ES-I3 (cell line): Measurements from ENCODE around the gene PPM1D.
"Not testable (repeated sequence)": the region's sequence is repeated elsewhere in the genome, so short reads cannot be mapped to it uniquely, and the experiment has no call there.

Source experiments
- H3K36me3 ChIP-seq: 2 replicates; pipeline ENCODE4 v1.6.1; 2013; ENCODE audit warnings: mild to moderate bottlenecking, low read length, control low read depth, moderate library complexity; ENCODE audit not compliant: insufficient read depth
- H3K4me1 ChIP-seq: 2 replicates; pipeline ENCODE4 v1.6.1; 2013; ENCODE audit warnings: mild to moderate bottlenecking, control low read depth, low read length; ENCODE audit not compliant: insufficient read depth
- H3K9ac ChIP-seq: 2 replicates; pipeline ENCODE4 v1.6.1; 2013; ENCODE audit warnings: low read depth, mild to moderate bottlenecking, low read length, moderate library complexity
- H3K9me3 ChIP-seq: 2 replicates; pipeline ENCODE4 v1.6.1; 2013; ENCODE audit warnings: mild to moderate bottlenecking, low read length, moderate library complexity; ENCODE audit not compliant: control insufficient read depth, insufficient read depth

PPM1D gene

DNA sequence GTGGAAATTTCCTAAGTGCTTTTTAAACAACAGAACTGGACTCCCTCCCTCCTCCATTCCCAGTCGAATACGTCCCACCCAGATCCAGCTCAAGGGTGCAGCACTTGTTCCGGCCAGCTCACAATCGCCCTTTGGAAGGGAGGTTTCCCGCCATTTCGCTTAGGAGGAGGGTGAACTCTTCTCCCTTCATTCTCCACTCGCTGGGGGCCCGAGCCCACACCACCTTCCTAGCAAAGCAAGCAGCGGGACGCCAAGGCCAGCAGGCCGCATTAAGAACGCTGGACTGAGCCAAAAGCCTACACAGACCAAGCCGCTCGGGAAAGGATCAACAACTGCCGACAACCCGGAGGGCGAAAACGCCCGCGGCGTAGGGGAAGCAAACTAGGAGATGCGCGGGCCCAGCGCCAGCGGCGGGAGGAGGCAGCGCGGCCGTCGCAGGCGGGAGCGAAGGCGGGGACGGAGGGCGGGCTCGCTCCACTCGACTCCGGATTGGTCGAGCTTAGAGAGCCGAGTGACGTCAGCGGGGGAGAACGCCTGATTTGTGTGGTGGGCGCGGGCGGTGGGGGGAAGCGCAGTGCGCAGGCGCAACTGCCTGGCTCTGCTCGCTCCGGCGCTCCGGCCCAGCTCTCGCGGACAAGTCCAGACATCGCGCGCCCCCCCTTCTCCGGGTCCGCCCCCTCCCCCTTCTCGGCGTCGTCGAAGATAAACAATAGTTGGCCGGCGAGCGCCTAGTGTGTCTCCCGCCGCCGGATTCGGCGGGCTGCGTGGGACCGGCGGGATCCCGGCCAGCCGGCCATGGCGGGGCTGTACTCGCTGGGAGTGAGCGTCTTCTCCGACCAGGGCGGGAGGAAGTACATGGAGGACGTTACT, at the start of gene PPM1D:
TSS of gene PPM1D (plus strand) at position 574 of the 870 bp plus-strand sequence. CDS start at position 796, 222 bp downstream.
- Histone ChIP-seq H3K4me1 (no peaks in the 10 kb centered on the region), H3K9me3 (no peaks in the 10 kb centered on the region), H3K36me3 (no peaks in the 10 kb centered on the region), H3K9ac (peak within 1 kb of the TSS; percentile 69)

DNA sequence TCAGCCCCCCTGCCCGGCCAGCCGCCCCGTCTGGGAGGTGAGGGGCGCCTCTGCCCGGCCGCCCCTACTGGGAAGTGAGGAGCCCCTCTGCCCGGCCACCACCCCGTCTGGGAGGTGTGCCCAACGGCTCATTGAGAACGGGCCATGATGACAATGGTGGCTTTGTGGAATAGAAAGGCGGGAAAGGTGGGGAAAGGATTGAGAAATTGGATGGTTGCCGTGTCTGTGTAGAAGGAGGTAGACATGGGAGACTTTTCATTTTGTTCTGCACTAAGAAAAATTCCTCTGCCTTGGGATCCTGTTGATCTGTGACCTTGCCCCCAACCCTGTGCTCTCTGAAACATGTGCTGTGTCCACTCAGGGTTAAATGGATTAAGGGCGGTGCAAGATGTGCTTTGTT, 47.7 kb upstream of the PPM1D start:
- not testable (repeated sequence) for H3K36me3 ChIP-seq, H3K9ac ChIP-seq, H3K9me3 ChIP-seq, H3K4me1 ChIP-seq

DNA sequence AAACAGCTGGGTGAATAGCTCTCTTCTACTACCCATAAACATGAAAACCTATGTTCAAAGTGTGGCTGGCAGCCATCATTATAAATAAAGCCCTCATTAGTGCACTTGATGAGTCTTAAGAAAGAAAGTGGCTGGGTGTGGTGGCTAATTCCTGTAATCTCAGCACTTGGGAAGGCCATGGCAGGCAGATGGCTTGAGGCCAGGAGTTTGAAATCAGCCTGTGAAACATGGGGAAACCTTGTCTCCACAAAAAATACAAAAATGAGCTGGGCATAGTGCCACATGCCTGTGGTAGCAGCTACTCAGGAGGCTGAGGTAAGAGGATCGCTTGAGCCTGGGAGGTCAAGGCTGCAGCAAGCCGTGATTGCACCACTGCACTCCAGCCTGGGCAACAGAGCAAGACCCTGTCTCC, 45.6 kb upstream of the PPM1D start:
- H3K4me1 ChIP-seq, result no peaks in the 10 kb centered on the region
- H3K9me3 ChIP-seq, result peaks cover 25% of the 10 kb centered on the region
- no peaks in the 10 kb centered on the region for H3K36me3 ChIP-seq
- H3K9ac ChIP-seq, result no peak overlapping the region

DNA sequence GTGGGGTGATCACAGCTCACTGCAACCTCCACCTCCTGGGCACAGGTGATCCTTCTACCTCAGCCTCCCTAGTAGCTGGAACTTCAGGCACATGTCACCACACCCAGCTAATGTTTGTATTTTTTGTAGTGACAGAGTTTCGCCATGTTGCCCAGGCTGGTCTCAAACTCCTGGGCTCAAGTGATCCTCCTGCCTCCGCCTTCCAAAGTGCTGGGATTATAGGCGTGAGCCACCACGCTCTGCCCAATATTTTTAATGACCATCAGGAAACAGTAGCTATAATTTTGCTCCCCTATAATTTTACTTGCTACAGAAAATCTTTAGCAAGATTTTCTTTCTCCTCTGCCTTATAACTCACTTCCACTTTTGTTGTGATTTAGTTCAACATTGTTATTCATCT, 44.2 kb upstream of the PPM1D start:
- no peaks in the 10 kb centered on the region for H3K36me3 ChIP-seq
- peaks cover 22% of the 10 kb centered on the region for H3K9me3 ChIP-seq
- no peak overlapping the region for H3K9ac ChIP-seq
- no peaks in the 10 kb centered on the region for H3K4me1 ChIP-seq

DNA sequence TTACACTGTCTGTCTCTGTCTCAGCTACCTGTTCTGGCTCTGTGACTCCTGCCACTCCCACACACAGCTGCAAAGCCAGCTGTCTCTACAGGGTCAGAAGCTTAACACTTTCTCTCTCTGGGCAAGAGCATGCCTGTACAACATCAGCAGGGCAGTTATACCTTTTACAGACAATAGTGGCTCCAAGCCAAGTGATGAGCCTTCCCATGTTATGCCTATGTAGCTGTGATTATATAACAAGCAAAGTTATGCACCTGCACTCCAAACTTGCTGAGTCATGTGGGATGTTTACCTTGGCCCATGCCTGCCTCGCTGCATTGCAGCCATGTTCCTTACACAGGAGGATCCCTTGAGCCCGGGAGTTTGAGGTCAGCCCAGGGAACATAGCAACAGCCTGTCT, 42.2 kb upstream of the PPM1D start:
- no peaks in the 10 kb centered on the region for H3K36me3 ChIP-seq
- no peak overlapping the region for H3K9ac ChIP-seq
- no peaks in the 10 kb centered on the region for H3K4me1 ChIP-seq
- H3K9me3 ChIP-seq, result peaks cover 22% of the 10 kb centered on the region

DNA sequence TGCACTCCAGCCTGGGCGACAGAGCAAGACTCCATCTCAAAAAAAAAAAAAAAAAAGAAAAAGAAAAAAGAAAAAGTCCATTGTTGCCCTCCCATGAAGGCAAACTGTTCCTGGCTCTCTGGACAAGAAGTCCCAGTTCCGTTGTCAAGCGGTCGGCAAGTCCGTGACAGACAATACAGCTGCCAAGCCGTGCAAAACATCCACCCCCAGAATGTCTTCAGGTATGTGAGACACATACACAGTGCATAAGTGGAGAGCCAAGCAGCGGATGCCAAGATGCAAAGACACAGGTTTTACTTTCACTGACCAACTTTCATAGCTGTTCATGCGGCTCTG, 40.4 kb upstream of the PPM1D start:
- H3K4me1 ChIP-seq, result no peaks in the 10 kb centered on the region
- H3K9me3 ChIP-seq, result peaks cover 22% of the 10 kb centered on the region
- H3K36me3 ChIP-seq, result no peaks in the 10 kb centered on the region
- no peak overlapping the region for H3K9ac ChIP-seq

DNA sequence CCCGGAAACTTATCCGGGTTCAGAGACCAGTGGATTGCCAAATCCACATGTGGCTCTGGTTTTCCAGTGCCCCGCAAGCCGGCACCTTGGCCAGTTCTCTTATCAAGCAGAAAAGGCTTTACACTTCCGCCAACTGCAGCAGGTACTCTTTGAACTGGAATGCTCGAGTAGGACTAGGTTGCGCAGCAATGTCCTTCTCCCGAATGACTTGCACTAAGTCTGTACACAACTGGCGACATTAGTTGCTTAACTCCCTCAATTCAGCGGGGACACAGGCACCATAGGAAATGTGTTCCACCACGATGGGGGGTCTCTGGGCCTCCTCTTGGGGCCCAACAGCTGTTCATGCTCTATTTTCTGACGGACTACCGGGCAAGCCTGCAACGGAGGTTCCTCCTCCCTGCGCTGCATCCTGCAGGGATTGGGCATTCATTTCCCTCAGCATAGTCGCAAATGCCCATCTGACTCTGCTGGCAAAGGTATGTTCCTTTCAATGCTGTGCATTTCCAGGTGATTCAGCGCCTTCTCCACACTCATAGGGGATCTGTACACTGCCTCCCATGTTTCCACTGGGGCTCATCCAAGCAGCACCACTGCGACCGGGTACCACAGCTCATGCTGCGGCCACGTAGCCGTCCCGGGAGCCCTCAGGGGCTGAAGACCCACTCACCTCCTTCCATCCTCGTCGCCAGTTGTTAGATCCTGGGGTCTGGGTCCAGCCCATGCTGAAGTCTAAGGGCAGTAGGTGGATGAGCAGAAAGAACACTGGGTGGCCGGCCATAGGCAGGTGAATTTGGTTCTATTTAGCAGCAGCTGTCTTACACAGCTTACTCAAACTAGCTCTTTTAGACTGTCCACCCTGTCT, 39.8 kb upstream of the PPM1D start:
- Histone ChIP-seq H3K36me3 (no peaks in the 10 kb centered on the region), H3K4me1 (no peaks in the 10 kb centered on the region), H3K9me3 (peaks cover 22% of the 10 kb centered on the region), H3K9ac (no peak overlapping the region)

DNA sequence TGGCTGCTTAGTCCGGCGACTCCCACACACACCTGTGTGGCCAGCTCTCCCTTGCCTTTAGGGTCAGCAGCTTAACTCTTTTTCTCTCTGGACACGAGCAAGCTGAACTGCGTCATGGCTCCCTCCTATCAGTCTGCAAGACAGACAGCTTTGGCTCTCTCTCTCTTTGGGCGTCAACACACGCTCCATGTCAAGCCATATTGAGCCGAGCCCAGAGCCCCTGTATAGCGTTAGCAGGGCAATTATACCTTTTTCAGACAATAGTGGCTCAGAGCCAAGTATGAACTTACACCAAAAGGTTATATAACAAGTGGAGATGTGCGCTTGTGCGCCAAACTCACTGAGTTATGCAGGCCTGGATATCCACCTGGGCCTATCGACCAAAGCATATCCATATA, 39.1 kb upstream of the PPM1D start:
- no peaks in the 10 kb centered on the region for H3K4me1 ChIP-seq
- peaks cover 22% of the 10 kb centered on the region for H3K9me3 ChIP-seq
- no peaks in the 10 kb centered on the region for H3K36me3 ChIP-seq
- H3K9ac ChIP-seq, result no peak overlapping the region

DNA sequence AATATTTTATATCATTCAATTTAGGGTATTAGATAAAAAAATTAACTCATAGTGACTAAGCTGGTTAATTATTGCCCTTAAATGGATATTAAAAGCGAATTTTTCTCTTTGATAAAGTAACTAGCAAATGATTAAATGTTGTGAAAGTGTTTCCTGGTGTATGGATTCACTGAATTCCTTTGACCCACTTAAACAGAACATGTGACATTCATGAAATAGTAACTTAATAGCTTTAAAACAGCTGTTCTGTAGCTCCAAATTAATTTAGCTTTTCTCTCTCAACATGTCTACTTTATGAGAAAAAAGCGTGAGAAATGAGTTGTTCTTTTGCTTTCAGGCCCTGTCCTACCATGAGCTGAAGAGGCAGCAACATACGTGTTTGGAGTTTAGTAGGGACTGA, 37.6 kb upstream of the PPM1D start:
- H3K9ac ChIP-seq, result no peak overlapping the region
- H3K9me3 ChIP-seq, result peaks cover 15% of the 10 kb centered on the region
- no peaks in the 10 kb centered on the region for H3K36me3 ChIP-seq
- H3K4me1 ChIP-seq, result no peaks in the 10 kb centered on the region

DNA sequence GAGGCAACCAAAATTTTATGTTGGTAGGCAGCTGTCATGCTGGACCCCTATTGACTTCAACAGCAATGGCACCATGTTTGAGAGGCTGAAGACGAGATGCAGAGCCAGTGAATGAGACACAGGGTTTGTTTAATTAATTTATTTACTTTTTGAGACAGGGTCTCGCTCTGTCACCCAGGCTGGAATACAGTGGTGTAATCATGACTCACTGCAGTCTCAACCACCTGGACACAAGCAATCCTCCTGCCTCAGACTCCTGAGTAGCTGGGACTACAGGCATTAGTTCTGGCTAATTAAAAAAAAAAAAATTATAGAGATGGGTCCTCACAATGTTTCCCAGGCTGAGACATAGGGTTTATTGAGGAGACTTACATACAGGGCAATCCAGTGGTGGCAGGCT, 36.2 kb upstream of the PPM1D start:
- Histone ChIP-seq H3K36me3 (no peaks in the 10 kb centered on the region), H3K9me3 (peaks cover 2% of the 10 kb centered on the region; the same call in 1 of the 2 replicates), H3K9ac (no peak overlapping the region), H3K4me1 (no peaks in the 10 kb centered on the region)

DNA sequence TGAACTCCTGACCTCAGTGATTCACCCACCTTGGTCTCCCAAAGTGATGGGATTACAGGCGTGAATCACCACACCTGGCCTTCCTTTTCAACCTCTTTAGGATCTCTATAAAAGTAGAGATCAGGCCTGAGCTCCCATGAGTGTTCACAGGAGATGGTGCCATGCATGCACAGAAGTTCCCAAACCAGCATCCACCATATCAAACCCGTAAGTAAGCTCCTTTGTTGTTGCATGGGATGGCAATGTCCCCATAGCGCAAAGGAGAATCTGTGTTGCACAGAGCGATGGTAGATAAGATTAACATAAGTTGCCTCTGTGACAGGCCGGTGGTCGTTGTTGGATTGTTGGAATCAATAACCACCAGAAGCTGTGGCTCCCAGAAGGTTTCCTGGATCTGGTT, 34.8 kb upstream of the PPM1D start:
- no peaks in the 10 kb centered on the region for H3K4me1 ChIP-seq
- no peaks in the 10 kb centered on the region for H3K9me3 ChIP-seq
- H3K9ac ChIP-seq, result no peak overlapping the region
- H3K36me3 ChIP-seq, result no peaks in the 10 kb centered on the region

DNA sequence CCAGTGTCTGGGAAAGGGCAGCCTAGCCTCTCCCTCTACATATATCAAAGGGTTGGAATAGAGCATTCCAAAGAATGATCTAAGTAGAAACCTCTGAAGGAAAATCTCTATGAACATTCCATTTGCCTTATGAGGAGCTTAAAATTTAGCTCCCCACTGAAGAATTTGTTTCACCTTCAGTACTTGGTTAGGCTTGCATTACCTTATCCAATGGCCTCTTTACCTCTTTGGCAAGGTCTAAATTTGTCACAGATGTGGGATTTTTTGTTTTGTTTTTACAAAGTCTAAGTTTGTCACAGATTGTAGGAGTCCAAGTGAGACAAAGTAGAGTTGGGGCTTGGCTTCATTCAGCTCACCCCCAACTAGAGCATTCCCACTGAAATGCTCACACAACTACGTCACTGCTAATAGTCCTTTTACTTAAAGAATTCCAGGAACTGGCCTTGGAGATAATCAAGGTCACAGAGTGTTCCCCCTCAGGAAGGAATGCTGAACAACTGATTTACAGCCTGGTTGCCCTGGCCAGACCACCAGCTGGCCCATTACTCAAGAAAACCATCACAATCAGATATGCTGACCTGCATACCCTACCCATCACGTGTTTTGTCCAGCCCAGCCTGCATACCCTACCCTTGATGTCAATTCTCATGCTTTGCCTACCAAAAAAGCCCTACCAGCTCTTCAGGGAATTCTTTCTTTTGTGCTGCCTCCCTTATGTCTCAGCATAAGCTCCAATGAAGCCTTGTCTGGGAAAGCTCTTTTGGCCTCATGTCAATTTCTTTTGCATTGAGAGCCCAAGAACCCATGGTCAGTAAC, 26.5 kb upstream of the PPM1D start:
- H3K36me3 ChIP-seq, result no peaks in the 10 kb centered on the region
- no peaks in the 10 kb centered on the region; the same call in 1 of the 2 replicates for H3K9me3 ChIP-seq
- H3K4me1 ChIP-seq, result peaks cover 17% of the 10 kb centered on the region
- no peak overlapping the region for H3K9ac ChIP-seq

DNA sequence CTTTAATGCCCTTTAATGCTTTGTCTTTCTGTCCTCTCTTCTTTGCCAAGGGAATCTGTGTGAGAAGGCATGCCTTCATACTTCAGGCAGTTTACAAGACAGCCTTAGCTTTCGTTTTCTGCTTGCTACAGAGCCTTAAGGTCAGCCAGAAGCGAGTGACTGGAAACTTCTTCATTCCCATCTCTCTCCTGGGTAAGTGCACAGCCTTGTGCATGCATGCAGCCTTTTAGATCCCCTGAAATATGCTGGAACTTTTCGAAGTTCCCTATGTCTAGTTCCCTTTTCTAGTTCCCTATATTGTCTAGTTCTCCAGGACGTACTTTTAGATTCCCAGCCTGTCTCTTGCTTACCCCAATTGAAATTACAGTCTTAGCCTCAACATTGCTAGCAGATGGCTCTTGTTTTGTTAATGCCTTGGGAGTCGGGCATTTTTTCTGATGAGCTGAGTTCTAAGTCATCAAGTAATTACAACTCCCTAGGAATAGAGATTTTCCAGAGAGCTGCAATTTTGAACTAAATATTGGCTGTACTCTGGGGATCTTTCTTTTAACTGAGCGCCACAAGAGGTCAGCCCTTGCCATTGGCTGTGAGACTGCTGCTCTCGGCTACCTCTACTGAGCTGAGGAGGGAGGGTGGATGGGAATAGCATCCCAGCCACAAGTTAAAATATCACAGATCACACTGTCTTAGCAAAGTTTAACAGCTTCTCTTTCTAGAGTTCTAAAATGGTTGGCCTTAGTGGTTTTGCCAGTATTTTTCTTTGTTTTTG, 22.7 kb upstream of the PPM1D start:
- H3K9me3 ChIP-seq, result no peaks in the 10 kb centered on the region; the same call in 1 of the 2 replicates
- H3K4me1 ChIP-seq, result peaks cover 13% of the 10 kb centered on the region
- H3K9ac ChIP-seq, result 0 out of 2 replicates have a peak overlapping the region, but pooled peaks have one; percentile 4
- H3K36me3 ChIP-seq, result no peaks in the 10 kb centered on the region
